Frontal cortex (tissue), 4 donors: Measurements from ENCODE around the gene VTI1A. TPM values are rescaled to one million over a fixed set of nuclear protein-coding genes. Genes with fewer than 3 reads are reported as not detected.
"Not testable (repeated sequence)": the region's sequence is repeated elsewhere in the genome, so short reads cannot be mapped to it uniquely, and the experiment has no call there.

Experiments
- DNase-seq, 2 donors: peaks; one replicate each; pipeline ENCODE4 v3.0.0; 2012; ENCODE audit warnings: low spot score in 2 of 2
- FAIRE-seq: peaks from 2 replicates; lab custom pipeline; 2012; peaks lifted over from hg19 to GRCh38; lab: Jason Lieb, UNC
- total RNA-seq: library from RNA; depleted of rRNA; stranded (reverse); fragments of >200 nt; gene quantifications from one replicate; pipeline ENCODE4 v1.2.3, GENCODE V29; 2014
- donor health status: control.
- donor health status: control.
- donor health status: control.

The VTI1A gene
- total RNA-seq, 1 donor from 2014 or later = 48.1 TPM

GRCh38 chr10:112580267-112580666 is 133.3 kb downstream of the VTI1A start:
- DNase-seq (no peak), FAIRE-seq (no peak)

GRCh38 chr10:112581921-112582320 is 134.9 kb downstream of the VTI1A start:
- no peak for FAIRE-seq
- no peak for DNase-seq

DNA sequence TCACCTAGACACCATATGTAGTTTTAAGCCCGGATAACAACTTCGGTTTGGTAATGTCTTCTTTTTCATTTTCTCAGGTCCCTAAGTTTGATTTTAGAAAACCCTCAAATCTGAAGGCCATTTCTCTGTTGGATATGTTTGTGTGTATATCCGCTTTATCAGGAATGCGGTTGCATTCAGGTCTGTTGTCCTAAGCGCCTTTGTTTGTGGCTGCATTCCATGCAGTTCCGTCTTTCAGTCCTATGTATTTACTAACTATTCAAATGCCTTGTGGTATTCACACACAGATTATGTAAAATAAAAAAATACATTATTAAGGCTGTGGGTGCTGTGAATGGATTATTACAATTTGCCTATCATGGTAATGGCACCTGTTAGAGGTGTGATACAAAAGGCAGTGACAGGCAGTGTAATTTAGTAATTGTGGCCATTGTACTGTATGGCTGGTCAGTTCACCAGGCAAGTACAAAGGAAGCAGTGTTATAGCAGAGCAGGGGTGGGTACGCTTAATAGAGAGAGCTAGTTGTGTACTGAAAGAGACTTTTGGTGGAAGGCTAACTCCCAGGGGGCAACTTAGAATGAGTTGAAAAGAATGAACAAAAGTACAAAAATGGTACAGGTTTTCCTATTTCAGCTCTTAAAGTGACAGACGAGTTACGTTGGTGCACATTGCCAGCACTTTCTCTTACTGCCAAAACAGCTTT is 136.4 kb downstream of the VTI1A start:
- no peak for DNase-seq
- no peak for FAIRE-seq

GRCh38 chr10:112584276-112584675 is 137.3 kb downstream of the VTI1A start:
- FAIRE-seq (no peak), DNase-seq (no peak)

DNA sequence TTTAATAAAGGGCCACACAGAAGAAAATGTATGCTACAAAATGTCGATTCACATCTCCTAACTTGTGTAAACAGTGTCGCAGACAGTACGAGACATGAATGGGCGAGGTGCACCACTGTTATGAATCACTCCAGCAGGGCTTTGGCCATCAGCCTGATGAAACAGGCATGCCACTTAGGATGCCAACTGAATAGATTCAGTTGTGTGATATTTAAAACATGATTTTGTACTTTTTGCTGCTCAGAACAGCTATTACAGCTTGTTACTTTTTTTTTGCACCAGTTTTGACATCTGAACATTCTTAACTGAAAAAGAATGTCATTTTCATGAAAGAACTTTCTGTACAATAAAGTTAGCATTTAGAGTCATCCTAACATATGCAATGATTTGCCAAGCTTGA is 138.1 kb downstream of the VTI1A start:
- DNase-seq (no peak), FAIRE-seq (no peak)

GRCh38 chr10:112585960-112586359 is 138.9 kb downstream of the VTI1A start:
- FAIRE-seq (no peak), DNase-seq (no peak)

GRCh38 chr10:112587729-112588128 is 140.7 kb downstream of the VTI1A start:
- DNase-seq (no peak), FAIRE-seq (no peak)

GRCh38 chr10:112588225-112588990 is 141.4 kb downstream of the VTI1A start:
- no peak for DNase-seq
- FAIRE-seq = no peak

- FAIRE-seq = no peak
- DNase-seq = no peak
Observed at GRCh38 chr10:112589081-112589480, 142.1 kb downstream of the VTI1A start.

GRCh38 chr10:112590786-112591185 is 143.8 kb downstream of the VTI1A start:
- FAIRE-seq, DNase-seq: not testable (repeated sequence)

DNA sequence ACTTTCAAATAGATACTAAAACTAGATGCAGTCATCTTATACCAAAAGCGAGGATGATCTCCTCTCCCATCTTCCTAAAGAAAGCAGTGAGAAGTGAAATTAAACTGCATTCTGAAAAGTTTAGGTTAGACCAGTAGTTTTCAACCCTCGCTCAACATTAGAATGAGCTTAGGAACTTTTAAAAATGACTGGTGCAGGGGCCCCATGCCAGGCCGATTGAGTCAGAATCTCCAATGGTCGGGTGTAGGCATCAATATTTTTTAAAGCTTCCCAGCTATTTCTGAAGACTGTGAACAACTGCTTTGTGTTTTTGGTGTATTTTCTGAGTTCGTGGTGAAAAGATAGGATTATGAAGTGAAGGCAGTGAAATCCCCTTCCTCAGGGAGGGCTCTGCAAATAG is 146.0 kb downstream of the VTI1A start:
- FAIRE-seq (no peak), DNase-seq (no peak)

GRCh38 chr10:112601214-112602090 is 154.4 kb downstream of the VTI1A start:
- no peak for DNase-seq
- FAIRE-seq = no peak

- no peak for FAIRE-seq
Observed at GRCh38 chr10:112603062-112603461, 156.0 kb downstream of the VTI1A start.

DNA sequence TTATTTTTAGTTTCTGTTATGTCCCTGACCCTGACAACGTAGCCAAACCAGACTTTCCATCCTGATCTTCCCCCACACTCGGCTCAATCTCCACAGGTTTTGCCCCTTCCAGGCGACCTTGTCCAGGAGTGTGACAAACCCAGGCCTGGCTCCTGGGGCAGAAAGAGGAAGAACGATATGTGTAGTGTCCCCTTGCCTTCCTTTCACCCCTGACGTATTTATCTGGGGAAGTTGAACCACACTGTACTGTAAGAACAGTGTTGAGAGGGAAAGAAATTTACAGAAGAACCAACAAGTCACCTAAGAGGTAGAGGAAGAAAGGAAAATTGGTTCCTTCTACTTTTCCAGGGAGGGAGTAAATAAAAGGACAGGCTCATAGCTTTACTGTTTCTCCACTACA is 158.0 kb downstream of the VTI1A start:
- FAIRE-seq = no peak
- DNase-seq = no peak

More at GRCh38 chr10:112603062-112603461, 156.0 kb downstream of the VTI1A start:
- no peak for DNase-seq

GRCh38 chr10:112607506-112607905 is 160.5 kb downstream of the VTI1A start:
- FAIRE-seq (no peak), DNase-seq (no peak)

GRCh38 chr10:112613620-112614019 is 166.6 kb downstream of the VTI1A start:
- FAIRE-seq (no peak), DNase-seq (no peak)

DNA sequence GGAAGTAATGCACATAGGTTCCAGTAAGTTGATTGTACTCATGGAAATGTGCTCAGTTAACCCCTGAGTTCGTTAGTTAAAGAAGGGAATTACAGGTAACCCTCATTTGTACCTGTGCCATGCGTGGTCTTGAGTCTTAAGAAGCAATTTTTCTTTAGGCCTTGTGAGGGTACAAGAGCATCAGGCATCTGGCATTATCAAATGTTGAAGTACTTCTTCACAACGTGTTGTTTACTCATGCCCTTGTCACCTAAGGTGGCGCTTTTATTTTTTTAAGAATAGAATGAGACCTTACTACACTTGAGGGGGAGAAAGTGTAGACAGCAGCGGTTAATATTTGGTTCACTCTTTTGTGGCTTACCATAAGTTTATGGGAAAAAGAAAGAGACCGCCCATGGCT is 167.1 kb downstream of the VTI1A start:
- FAIRE-seq (no peak), DNase-seq (no peak)

DNA sequence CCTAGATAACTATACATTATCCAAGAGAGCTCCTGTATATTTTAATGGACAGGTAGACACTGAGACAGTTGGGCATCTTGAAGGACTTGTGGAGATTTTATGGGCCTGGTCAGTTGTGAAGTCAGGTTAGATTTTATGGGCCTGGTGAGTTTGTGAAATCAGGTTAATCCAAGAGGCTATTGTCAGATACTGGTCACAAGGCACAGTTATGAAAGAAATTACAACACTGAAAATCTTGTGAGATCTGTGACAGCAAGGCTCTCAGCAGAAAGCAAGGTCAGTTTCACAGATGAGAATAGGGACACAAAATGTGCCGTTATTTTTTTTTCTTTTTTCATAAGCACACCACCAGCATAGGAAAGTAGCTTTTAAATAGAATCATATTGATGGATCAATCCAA is 167.6 kb downstream of the VTI1A start:
- DNase-seq (no peak), FAIRE-seq (no peak)

GRCh38 chr10:112615269-112615668 is 168.3 kb downstream of the VTI1A start:
- FAIRE-seq (no peak), DNase-seq (no peak)

DNA sequence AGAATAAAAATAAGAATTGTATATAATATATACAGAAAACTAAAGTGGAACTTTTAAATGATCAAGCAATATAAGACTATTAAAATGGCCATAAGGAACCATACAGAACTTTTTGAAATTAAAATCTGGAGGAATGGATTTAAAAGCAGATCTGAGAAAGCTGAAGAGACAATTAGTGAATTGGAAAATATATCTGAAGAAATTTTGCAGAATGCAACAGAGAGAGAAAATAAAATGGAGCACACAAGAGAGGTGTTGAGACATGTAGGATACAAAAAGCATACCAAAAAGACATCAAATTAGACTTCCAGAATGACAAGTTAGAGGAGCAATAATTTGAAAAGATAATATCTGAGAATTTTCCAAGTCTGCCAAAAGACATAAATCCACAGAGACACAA is 169.6 kb downstream of the VTI1A start:
- no peak for DNase-seq
- FAIRE-seq = no peak

- DNase-seq = no peak
- FAIRE-seq = no peak
Observed at GRCh38 chr10:112618814-112619213, 171.8 kb downstream of the VTI1A start.
